Loucy (cell line): ENCODE results near the gene ARHGAP28.

Source experiments
- EZH2phosphoT487 ChIP-seq: fragments of 200-600 bp; IDR thresholded peaks from 2 replicates; pipeline ENCODE4 v1.6.1; 2018; ENCODE audit warnings: antibody characterized with exemption, mild to moderate bottlenecking, moderate library complexity, borderline replicate concordance
- TF ChIP-seq, protein P1 (sequence below): fragments of 200-600 bp; sonication (generic); conservative IDR thresholded peaks from 2 replicates; pipeline ENCODE4 v1.5.1; 2014; ENCODE audit warnings: mild to moderate bottlenecking, antibody characterized with exemption, low read length

DNA sequence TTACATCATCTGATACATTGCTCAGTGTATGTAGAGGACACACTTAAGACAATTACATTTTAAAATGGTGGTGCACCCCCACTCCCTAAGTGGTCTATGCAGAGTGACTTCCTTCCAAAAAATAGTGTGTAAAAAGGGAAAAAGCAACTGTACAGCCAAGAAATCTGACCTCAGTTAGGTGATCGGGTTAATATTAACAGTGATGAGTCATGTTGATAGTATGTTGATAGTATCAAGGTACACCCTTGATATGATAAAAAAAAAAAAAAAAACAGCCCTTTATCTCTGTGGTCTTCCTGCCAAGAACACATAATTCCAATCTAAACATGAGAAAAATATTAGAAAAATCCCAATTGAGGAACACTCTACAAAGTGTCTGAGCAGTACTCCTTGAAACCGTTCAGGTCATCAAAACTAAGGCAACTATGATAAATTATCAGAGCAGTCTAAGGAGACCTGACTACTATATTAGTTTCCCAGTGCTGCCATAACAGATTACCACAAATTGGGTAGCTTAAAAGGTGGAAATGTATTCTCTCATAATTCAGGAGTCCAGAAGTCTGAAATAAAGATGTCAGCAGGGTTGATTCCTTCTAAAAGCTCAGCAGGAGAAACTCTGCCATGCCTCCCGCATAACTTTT lies 171.9 kb downstream of the ARHGAP28 start:
- TF ChIP-seq, protein P1, sequence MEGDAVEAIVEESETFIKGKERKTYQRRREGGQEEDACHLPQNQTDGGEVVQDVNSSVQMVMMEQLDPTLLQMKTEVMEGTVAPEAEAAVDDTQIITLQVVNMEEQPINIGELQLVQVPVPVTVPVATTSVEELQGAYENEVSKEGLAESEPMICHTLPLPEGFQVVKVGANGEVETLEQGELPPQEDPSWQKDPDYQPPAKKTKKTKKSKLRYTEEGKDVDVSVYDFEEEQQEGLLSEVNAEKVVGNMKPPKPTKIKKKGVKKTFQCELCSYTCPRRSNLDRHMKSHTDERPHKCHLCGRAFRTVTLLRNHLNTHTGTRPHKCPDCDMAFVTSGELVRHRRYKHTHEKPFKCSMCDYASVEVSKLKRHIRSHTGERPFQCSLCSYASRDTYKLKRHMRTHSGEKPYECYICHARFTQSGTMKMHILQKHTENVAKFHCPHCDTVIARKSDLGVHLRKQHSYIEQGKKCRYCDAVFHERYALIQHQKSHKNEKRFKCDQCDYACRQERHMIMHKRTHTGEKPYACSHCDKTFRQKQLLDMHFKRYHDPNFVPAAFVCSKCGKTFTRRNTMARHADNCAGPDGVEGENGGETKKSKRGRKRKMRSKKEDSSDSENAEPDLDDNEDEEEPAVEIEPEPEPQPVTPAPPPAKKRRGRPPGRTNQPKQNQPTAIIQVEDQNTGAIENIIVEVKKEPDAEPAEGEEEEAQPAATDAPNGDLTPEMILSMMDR, result no peak
- no peak for TF ChIP-seq EZH2phosphoT487
